HG02588 (cell line): ENCODE data around the gene NT5M.
"Not testable (repeated sequence)": the region's sequence is repeated elsewhere in the genome, so short reads cannot be mapped to it uniquely, and the experiment has no call there.

ENCODE experiments used
- ATAC-seq: cut with Tn5 transposase; IDR thresholded peaks from one replicate; pipeline ENCODE4 v1.9.1; 2021; ENCODE audit warnings: mild to moderate bottlenecking, moderate library complexity; ENCODE audit not compliant: unreplicated experiment

NT5M gene

GRCh38 chr17:17301659-17302058, 1.5 kb upstream of the NT5M start:
- ATAC-seq, result not testable (repeated sequence)

GRCh38 chr17:17303847-17304490, 796 bp downstream of the NT5M start:
- no peak for ATAC-seq

GRCh38 chr17:17304521-17304985, 1.4 kb downstream of the NT5M start:
- ATAC-seq, result no peak

GRCh38 chr17:17305281-17305801, 2.2 kb downstream of the NT5M start:
- peak; percentile 58 for ATAC-seq

- no peak for ATAC-seq
These were observed 6.2 kb downstream of the NT5M start for GRCh38 chr17:17309356-17309755.

- ATAC-seq, result no peak
These were observed 10.3 kb downstream of the NT5M start for GRCh38 chr17:17313350-17313991.

- no peak for ATAC-seq
These were observed 11.4 kb downstream of the NT5M start for GRCh38 chr17:17314501-17315071.

- ATAC-seq, result no peak
These were observed 12.1 kb downstream of the NT5M start for GRCh38 chr17:17315142-17315821.

- no peak for ATAC-seq
These were observed 17.2 kb downstream of the NT5M start for GRCh38 chr17:17320188-17320910.

GRCh38 chr17:17320911-17321220, 17.7 kb downstream of the NT5M start:
- ATAC-seq, result no peak

GRCh38 chr17:17321356-17322025, 18.3 kb downstream of the NT5M start:
- no peak for ATAC-seq

GRCh38 chr17:17322516-17323510, 19.6 kb downstream of the NT5M start:
- ATAC-seq, result no peak

- no peak for ATAC-seq
These were observed 21.4 kb downstream of the NT5M start for GRCh38 chr17:17324616-17325015.

- no peak for ATAC-seq
These were observed 22.1 kb downstream of the NT5M start for GRCh38 chr17:17325228-17325627.

GRCh38 chr17:17325816-17326215, 22.6 kb downstream of the NT5M start:
- ATAC-seq, result no peak

GRCh38 chr17:17326275-17326875, 23.2 kb downstream of the NT5M start:
- no peak for ATAC-seq

GRCh38 chr17:17328251-17328650, 25.1 kb downstream of the NT5M start:
- no peak for ATAC-seq

- no peak for ATAC-seq
These were observed 38.3 kb downstream of the NT5M start for GRCh38 chr17:17341452-17341851.
